ENCODE data around the gene ZNF423.

ZNF423 gene

DNA sequence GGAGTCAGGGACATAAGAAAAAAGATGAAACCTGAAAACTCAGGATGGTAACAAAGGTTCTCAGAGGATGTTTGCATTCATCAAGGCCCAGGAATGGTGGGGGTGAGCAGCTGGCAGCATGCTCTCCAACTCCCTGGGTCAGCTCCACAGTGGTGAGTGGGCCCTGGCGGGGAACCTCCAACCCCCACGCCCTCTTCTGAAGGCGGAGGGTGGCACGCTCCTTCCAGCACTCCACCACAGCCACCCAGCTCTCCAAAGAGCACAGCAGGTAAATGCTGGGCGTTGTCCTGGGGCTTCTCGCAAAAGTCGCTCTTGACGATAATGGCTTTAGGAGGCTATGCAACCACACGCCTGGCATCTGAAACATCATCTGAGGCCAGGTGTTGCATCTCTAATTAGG is 308.5 kb downstream of the ZNF423 start:
- Mint-ChIP-seq H3K27ac (no peak overlapping the region), H3K36me3 (no peaks in the 10 kb centered on the region), H3K4me3 (no peak overlapping the region), H3K4me1 (ENCODE audit: low read depth) (no peaks in the 10 kb centered on the region), H3K27me3 (no peaks in the 10 kb centered on the region), H3K9me3 (ENCODE audit: low read depth) (no peaks in the 10 kb centered on the region)

DNA sequence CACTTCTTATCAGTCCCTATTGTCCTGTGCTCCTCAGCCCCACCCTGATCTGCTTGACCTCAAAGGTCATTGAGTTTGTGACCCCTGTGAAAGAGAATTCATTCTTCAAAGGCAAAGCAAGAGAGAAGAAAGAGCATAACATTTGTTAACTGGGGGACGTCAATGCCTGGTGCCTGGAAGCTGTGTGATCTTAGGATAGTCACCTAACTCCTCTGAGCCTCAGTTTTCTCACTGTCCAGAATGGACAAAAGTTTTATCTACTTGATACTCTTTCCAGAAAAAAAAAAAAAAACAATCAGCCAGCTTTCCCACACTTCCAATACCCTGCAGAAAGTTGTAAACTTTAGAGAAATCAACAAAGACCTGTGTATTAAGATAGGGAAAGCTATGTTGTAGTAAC is 309.2 kb downstream of the ZNF423 start:
- Mint-ChIP-seq H3K9me3 (ENCODE audit: low read depth) (no peaks in the 10 kb centered on the region), H3K4me3 (no peak overlapping the region), H3K27ac (no peak overlapping the region), H3K36me3 (no peaks in the 10 kb centered on the region), H3K4me1 (ENCODE audit: low read depth) (no peaks in the 10 kb centered on the region), H3K27me3 (no peaks in the 10 kb centered on the region)

DNA sequence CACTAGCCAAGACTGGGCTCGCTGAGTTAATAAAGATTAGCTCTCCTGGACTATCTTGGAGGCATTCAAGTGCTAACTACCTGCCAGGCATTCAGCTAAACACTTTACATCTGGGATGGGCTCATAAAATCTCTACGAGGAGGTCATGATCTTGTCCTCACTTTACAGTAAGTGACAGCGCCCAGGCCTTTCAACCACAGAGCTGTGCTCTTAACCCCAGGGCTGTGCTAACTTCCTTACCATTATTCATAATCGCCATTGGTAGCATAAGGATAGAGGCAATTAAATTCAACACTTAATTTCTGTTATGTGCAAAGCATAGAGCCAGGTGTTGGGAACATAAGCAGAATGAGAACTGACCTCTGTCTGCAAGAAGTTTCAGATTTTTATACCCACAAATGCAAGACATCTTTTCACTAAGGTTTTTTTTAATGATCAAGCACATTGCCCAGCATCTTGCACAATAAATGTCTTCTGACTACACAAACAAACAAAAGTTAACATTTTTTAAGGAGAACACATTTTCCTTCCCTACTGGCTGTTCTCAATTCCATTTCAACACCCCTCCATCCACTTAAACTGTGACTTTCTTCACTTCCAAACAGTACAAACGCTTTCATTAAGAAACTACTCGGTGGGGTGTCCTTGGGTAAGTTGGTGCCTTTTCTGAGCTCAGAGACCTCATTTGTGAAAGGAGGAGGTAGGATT is 310.0 kb downstream of the ZNF423 start:
- H3K9me3 Mint-ChIP-seq (ENCODE audit: low read depth), result no peaks in the 10 kb centered on the region
- no peaks in the 10 kb centered on the region for H3K4me1 Mint-ChIP-seq (ENCODE audit: low read depth)
- no peaks in the 10 kb centered on the region for H3K27me3 Mint-ChIP-seq
- H3K4me3 Mint-ChIP-seq, result no peak overlapping the region
- no peak overlapping the region for H3K27ac Mint-ChIP-seq
- H3K36me3 Mint-ChIP-seq, result no peaks in the 10 kb centered on the region

DNA sequence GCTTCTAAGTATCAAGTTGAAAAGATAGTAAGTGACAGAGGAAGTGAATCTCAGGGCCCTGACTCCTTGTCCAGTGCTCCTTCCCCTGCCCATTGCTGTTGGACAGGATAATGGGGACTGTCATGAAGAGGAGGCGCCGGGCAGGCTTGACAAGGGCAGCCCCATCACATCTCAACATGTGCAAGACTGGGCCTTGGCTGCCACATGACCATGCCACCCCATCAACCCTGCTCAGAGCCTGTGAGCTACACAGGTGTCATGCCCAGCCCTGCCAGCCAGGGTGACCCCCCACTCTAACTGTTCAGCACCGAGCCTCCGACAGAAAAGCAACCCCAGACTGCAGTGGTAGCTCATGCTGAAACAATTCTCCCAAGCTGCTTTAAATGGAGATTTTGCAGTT is 310.7 kb downstream of the ZNF423 start:
- H3K4me1 Mint-ChIP-seq (ENCODE audit: low read depth), result no peaks in the 10 kb centered on the region
- H3K36me3 Mint-ChIP-seq, result no peaks in the 10 kb centered on the region
- H3K4me3 Mint-ChIP-seq, result no peak overlapping the region
- H3K9me3 Mint-ChIP-seq (ENCODE audit: low read depth), result no peaks in the 10 kb centered on the region
- no peak overlapping the region for H3K27ac Mint-ChIP-seq
- H3K27me3 Mint-ChIP-seq, result no peaks in the 10 kb centered on the region

DNA sequence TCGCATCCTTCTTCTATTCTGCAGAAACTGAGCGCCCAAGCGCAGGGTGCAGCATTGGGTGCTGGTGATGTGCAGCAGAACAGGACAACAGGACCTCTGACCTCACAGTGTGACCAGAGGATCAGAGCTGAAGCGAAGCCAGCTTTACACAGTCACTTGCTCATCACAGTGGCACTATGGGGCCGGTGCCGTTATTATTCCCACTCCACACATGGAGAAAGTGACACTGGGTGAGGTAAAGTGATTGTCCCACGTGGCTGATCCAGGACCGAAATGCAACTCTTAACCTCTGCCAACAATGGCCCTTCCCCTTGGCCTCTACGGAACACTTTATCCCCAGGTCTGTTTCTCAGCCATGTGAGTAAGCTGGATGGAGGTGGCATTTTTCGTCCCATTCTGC is 311.1 kb downstream of the ZNF423 start:
- H3K27ac Mint-ChIP-seq, result no peak overlapping the region
- no peak overlapping the region for H3K4me3 Mint-ChIP-seq
- no peaks in the 10 kb centered on the region for H3K27me3 Mint-ChIP-seq
- H3K9me3 Mint-ChIP-seq (ENCODE audit: low read depth), result no peaks in the 10 kb centered on the region
- no peaks in the 10 kb centered on the region for H3K36me3 Mint-ChIP-seq
- H3K4me1 Mint-ChIP-seq (ENCODE audit: low read depth), result no peaks in the 10 kb centered on the region

DNA sequence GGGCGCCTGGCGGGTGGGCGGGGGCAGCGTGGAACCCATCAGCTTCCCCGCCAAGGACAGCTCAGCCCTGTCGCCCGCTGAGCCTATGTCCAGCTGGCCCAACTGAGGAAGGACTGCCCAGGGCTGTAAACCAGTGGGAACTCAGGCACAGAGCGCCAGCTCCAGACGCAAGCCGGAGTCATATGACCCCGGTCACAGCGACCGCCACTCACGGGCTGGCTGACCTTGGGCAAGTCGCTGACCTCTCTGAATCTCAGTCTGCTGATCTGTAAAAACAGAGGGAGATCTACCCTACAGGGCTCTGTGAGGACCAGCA is 312.3 kb downstream of the ZNF423 start:
- Mint-ChIP-seq H3K27ac (no peak overlapping the region), H3K4me3 (no peak overlapping the region), H3K36me3 (no peaks in the 10 kb centered on the region), H3K4me1 (ENCODE audit: low read depth) (no peaks in the 10 kb centered on the region), H3K27me3 (no peaks in the 10 kb centered on the region), H3K9me3 (ENCODE audit: low read depth) (no peaks in the 10 kb centered on the region)

DNA sequence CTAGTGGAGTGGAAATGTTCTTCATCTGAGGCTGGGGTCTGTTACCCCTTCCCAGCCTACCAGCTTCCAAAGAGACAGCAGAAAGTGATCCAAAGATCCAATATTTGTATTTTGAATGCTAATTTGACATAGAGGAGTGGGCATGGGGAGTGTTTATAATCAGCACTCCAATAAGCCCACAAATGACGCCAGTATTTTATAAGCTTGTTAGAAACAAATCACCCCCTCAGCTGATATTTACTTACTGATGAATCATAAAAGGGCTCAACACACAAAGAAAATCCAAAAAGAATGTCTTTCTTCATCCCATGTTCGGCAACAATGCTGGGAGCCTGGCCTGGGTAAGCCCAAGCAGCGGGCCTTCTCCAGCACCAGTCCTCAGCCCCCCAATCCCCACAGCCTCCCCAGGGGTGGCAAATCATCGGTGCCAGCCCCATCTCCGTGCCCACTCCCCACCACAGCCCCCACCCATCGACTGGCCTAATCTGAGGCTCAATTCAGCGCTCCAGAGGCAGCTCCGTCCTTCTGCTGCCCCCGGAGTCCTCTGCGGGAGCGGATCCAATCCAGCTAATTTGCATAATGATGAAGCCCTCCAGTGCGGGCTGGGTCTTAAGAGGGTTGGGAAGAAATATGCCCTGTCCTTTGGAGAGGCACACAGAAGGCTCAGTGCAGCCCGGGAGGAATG is 312.8 kb downstream of the ZNF423 start:
- Mint-ChIP-seq H3K36me3 (no peaks in the 10 kb centered on the region), H3K4me1 (ENCODE audit: low read depth) (no peaks in the 10 kb centered on the region), H3K27ac (no peak overlapping the region), H3K27me3 (no peaks in the 10 kb centered on the region), H3K4me3 (no peak overlapping the region), H3K9me3 (ENCODE audit: low read depth) (no peaks in the 10 kb centered on the region)

DNA sequence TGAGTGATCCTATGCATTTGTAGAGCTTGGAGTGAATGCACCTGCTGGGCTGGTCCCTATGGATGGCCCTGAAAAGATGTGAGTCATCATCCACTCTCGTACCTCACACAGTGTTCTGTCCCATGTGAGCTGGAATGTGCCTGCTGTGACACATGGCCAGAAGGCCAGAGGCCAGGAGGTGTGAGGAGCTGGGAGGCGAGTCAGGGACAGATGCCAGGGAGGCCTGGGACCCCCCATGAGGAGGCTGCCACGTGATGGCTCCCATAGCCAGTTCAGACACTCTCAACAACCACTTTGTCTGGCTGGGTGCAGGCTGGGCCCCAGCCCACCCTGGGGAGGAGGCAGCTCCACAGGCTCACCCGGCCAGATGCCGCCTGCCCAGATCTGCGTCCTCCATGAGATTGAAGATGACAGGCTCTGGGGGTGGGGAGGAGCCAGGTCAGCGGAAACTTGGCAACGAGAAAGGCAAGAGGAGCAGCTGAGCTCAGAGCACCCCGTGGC is 313.5 kb downstream of the ZNF423 start:
- Mint-ChIP-seq H3K9me3 (ENCODE audit: low read depth) (no peaks in the 10 kb centered on the region), H3K4me3 (no peak overlapping the region), H3K27me3 (no peaks in the 10 kb centered on the region), H3K4me1 (ENCODE audit: low read depth) (no peaks in the 10 kb centered on the region), H3K27ac (no peak overlapping the region), H3K36me3 (no peaks in the 10 kb centered on the region)

DNA sequence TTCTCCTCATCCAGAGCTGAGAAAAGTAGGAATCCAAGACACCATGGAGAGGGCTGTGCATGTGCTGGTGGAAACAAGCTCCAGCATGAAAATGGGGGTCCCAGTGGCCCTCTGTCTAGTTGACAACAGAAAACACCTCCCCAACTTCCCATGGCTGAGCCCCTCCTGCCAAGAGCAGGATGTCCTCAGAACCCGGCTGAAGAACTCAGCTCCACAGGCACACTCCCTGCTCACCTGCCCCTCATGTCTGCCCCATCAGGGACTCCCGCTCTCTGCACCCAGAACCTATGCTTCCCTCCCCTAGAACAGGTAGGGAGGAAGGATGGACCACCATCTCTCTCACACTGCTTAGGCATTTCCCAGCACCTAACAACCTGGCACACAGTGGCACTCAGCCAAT is 315.1 kb downstream of the ZNF423 start:
- H3K9me3 Mint-ChIP-seq (ENCODE audit: low read depth), result no peaks in the 10 kb centered on the region
- no peaks in the 10 kb centered on the region for H3K36me3 Mint-ChIP-seq
- no peak overlapping the region for H3K4me3 Mint-ChIP-seq
- no peaks in the 10 kb centered on the region for H3K27me3 Mint-ChIP-seq
- no peak overlapping the region for H3K27ac Mint-ChIP-seq
- H3K4me1 Mint-ChIP-seq (ENCODE audit: low read depth), result no peaks in the 10 kb centered on the region

DNA sequence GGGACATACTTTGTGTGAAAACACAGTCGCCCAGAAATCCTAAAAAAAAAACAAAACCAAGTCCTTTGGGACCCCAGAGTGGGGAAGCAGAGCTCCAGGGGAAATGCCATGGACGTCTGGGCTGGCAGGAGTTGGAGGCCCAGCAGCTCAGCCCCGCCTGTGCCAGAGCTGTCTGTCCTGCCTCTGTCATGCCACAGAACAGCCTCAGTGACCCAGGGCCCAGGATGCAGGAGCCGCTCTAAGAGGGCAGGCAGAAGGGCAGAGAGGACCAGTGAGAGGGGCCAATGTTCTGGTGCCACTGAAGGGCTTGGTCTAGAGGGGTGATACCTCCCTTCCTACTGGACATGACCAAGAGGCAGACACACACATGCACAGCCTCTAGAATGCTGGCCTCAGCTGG is 316.2 kb downstream of the ZNF423 start:
- Mint-ChIP-seq H3K27ac (no peak overlapping the region), H3K4me1 (ENCODE audit: low read depth) (no peaks in the 10 kb centered on the region), H3K27me3 (no peaks in the 10 kb centered on the region), H3K9me3 (ENCODE audit: low read depth) (no peaks in the 10 kb centered on the region), H3K36me3 (no peaks in the 10 kb centered on the region), H3K4me3 (no peak overlapping the region)

DNA sequence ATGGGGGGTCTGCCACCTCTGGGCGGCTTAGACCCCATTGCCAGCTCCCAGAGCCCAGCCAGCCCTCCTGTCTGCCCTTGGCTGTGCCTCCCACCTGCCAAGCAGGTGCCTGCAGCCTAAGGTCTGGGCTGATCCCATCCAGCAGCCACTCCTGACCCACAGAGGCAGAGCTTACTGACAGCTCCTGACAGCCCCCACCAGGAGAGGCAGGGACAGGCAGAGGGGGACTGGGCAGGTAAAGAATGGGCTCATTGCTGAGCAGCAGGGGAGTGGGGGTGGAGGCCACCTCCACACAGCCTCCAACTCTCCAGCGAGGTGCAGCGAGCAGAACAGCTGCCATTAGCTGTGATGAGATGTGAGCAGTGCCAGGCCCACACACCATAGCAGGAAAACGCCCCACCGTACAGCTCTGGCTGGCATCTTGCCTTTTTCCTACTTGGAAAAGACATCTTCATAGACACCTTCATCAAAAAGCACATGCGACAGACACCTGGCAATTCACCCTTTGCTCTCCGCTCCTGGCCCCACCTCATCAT is 317.9 kb downstream of the ZNF423 start:
- Mint-ChIP-seq H3K4me3 (no peak overlapping the region), H3K36me3 (no peaks in the 10 kb centered on the region), H3K9me3 (ENCODE audit: low read depth) (no peaks in the 10 kb centered on the region), H3K27me3 (no peaks in the 10 kb centered on the region), H3K27ac (no peak overlapping the region), H3K4me1 (ENCODE audit: low read depth) (no peaks in the 10 kb centered on the region)

DNA sequence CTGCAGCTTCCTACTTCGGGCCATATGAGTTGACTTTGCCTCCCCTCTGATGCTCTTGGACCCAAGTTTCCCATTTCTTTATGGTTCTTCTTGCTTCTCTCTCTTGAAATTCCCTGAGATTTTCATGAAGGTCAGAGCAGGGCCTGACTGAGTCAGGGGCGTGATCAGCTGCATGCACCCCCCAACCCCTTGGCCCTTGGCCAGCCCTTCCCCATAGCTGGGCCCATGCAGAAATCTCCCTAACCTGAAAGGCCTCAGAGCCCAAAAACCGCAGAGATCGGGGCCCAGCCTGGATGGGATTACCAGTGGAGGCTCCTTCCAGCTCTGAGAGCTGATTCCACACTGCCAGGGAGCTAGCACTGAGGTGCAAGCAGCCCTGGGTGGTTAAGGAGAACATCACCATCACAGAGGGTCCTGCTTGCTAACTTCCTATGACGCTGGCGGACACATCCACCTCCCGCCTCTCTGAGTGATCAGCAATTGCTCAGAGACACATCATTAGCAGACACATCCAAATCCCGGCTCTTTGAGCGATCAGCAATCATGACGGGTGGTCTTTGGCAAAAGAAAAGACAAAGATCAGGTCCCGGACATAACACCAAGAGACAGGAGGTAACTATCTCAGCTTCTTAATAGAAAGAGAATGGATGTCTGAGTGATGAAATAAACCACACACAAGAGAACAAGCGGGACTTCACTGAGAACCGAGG is 320.9 kb downstream of the ZNF423 start:
- Mint-ChIP-seq H3K4me1 (ENCODE audit: low read depth) (no peaks in the 10 kb centered on the region), H3K27me3 (no peaks in the 10 kb centered on the region), H3K4me3 (no peak overlapping the region), H3K36me3 (no peaks in the 10 kb centered on the region), H3K9me3 (ENCODE audit: low read depth) (no peaks in the 10 kb centered on the region), H3K27ac (no peak overlapping the region)

DNA sequence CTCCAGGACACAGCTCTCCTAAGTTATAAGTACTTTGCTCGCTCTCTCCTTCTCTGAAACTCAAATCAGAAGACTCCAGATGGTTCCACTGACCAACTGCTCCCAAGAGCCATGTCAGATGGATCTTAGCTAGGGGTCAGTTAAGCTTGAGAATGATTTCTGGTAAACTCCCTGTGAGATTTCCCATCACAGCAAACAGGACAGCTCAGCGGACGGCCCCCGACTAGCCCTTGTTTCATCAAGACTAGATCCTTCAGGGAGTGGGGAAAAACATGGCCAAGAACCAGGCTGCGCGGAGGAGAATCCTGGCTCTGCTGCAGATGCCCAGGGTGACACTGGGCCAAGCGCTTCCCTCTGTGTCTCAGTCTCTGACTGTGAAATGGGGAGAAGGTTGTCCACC is 322.5 kb downstream of the ZNF423 start:
- H3K36me3 Mint-ChIP-seq, result no peaks in the 10 kb centered on the region
- H3K4me3 Mint-ChIP-seq, result no peak overlapping the region
- no peaks in the 10 kb centered on the region for H3K27me3 Mint-ChIP-seq

DNA sequence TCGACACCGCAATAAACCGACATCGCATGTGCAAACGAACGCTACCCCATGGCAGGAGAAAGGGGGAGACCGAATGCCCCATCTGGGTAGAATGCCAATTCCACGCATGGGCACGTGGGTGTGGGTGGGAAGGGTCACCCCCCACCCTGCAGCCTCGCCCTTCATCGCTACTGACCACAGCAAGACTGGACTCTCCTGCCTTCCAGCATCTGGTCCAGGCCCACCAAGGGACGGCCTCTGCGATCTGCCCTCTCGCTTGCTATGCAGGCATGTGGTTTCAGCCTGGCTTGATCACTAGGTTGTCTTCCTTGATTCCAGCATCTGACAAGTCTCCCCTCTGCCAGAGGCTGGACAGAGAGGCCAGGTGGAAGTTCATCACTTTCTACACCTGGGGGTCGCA is 323.0 kb downstream of the ZNF423 start:
- H3K9me3 Mint-ChIP-seq (ENCODE audit: low read depth), result no peaks in the 10 kb centered on the region
- H3K27me3 Mint-ChIP-seq, result no peaks in the 10 kb centered on the region
- no peak overlapping the region for H3K4me3 Mint-ChIP-seq
- no peaks in the 10 kb centered on the region for H3K36me3 Mint-ChIP-seq
- H3K4me1 Mint-ChIP-seq (ENCODE audit: low read depth), result peaks cover 11% of the 10 kb centered on the region
- H3K27ac Mint-ChIP-seq, result no peak overlapping the region

More for the DNA sequence above, 322.5 kb downstream of the ZNF423 start:
- no peak overlapping the region for H3K27ac Mint-ChIP-seq
- peaks cover 6% of the 10 kb centered on the region for H3K4me1 Mint-ChIP-seq (ENCODE audit: low read depth)
- no peaks in the 10 kb centered on the region for H3K9me3 Mint-ChIP-seq (ENCODE audit: low read depth)
